Measurements from ENCODE around the gene DESI2.

The DESI2 gene

GRCh38 chr1:244755673-244756072, 102.7 kb downstream of the DESI2 start:
- DNase-seq (ENCODE audit: low read depth), result no peak

DNA sequence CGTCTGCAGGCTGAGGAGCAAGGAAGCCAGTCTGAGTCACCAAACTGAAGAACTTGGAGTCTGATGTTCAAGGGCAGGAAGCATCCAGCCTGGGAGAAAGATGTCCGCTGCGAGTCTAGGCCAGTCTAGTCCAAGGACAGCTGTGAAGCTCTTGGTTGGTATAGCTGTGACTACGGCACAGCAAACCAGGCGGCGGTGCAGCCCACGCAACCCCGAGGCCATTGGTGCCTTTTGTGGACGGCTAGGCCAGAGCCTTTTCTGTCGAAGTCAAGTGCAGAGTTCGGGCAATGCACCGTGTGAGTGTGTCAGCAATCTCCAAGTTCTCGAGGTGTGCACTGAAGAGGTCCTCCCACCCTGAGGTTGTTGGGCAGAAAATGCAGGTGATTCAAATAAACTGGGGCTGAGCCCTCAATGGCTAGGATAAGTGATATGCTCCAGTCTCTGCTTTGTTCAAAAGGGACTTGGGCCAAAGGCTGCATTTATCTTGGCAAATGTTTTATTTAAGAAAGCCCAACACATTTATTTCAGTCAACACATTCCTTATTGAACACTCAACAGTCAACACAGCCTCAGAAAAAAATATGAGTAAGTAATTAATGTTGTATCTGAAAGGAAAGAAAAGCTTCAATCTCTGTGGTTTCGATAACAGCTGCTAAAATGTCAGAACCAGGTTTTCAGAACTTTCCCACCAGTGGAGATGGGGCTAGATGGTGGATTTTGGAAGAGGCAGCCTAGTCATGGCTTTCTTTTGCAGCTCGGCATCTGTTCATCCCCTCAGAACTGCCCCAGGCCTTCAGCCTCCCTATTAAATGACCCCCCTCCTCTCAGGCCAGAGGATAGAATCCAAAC, 104.4 kb downstream of the DESI2 start:
- DNase-seq (ENCODE audit: low read depth), result peak; percentile 39
